Activated CD8-positive, alpha-beta memory T cell treated with anti-CD3 and anti-CD28 coated beads for 24 hours (primary cell): ENCODE results near the gene HDAC6.
"Not testable (repeated sequence)": the region's sequence is repeated elsewhere in the genome, so short reads cannot be mapped to it uniquely, and the experiment has no call there.

Experiments used
- DNase-seq: peaks from one replicate; pipeline ENCODE4 v3.0.0-alpha.2; 2020

The HDAC6 gene

DNA sequence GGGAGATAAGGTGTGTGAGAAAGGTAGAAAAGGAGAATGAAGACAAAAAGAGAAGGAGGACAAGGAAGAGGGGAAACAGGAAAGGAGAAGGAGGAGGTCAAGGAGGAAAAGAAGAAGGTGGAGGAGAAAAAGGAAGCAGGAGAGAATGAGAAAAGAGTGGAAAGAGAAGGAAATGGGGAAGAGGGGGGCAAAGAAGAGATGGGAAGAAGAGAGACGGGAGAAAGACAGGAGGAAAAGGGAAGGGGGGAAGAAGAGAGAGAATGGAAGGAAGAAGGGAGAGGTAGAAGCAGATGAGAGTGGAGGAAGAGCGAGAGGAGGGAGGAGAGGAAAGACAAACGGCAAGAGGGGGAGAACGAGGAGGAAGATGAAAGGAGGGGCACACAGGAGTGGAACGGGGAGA lies 11.4 kb upstream of the HDAC6 start:
- no peak for DNase-seq

DNA sequence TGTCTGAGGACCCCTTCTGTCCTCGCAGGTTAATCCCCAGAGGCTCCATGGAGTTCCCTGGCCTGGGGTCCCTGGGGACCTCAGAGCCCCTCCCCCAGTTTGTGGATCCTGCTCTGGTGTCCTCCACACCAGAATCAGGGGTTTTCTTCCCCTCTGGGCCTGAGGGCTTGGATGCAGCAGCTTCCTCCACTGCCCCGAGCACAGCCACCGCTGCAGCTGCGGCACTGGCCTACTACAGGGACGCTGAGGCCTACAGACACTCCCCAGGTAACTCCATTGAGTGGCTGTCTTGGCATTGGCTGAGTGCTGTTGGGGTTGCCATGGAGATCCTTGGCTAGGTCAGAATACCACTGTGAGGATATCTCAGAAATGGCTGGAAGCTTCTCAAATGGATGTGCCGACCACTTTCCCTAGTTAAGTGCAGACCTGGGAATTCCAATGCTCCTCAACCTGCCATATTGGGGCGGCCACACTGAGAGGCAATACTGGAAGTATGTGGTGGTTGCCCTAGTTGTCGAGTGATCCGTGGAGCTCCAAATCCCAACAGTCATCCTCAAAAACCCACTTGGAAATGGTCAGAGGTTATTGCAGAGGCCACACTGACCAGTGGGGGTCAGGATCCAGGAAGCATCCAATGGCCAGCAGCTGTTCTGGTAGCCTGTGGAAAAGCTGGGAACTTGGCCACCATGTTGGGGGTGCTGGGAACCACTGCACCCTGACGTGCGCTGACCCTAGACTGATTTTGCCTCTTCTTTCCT lies 10.6 kb upstream of the HDAC6 start:
- no peak for DNase-seq

DNA sequence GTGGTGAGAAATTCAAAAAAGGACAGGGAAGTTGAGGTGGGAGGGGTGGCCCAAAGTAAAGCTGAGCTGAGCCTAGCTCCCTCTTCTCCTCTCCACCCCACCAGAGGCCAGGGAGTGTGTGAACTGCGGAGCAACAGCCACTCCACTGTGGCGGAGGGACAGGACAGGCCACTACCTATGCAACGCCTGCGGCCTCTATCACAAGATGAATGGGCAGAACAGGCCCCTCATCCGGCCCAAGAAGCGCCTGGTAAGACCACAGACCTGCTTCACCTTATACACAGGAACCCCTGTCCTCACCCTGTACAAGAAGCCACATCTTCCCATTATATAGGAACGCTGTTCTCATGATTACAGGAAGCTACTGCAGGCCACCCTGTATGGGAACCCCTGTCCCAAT lies 9.6 kb upstream of the HDAC6 start:
- DNase-seq = no peak

GRCh38 chrX:48793935-48794334 lies 7.9 kb upstream of the HDAC6 start:
- DNase-seq = no peak

DNA sequence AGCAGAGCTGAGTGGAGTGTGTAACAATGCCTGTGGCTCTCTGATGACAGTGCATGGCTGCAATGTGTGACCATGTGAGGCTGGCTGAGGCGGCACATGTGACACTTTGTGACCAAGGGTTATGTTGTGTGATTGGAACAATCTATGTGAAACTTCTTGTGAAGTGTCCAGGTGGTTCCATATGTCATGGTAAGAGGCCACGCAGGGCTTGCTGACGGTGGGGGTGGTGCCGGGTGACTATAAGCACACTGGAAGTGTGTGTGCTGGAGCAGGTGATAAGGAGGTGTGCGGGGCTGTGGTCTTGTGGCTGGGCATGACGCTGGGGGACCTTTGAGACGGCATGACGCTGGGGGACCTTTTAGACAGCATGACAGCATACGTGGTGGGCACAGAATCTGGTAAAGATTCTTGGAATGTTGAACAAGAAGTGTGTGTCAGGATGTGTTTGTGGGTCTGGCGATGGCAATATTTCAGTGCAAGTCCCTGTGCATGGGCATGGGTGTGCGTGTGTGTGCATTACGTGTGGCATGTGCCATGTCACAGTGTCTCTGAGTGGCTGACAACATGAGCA lies 7.4 kb upstream of the HDAC6 start:
- no peak for DNase-seq

DNA sequence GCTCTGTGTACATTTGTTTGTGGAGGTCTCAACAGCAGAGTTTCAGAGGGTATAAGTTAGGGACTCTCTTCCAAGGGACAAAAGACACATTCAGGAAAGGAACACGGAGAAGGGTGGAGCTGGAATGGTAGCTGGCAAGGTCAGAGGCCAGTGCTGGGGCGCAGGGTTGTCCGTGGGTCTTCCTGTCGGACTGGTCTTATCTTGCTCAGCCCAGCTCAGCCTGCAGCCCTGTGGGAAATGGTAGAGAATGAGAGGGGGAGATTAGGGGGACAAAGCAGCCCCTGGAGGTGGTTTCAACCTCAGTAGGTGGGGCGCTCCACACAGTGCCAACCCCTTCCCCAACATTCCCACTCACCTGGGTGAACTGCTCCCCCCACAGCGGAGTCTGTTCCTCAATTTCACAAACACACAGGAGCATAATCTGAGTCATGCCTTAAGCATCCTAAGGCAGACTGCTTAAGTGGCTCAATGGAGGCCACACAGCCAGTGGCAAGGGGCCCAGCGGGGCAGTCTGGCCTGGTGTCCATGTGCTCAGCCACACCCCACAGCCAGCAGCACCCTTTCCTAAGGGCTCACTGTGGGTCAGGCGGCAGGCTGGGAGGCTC lies 6.9 kb upstream of the HDAC6 start:
- DNase-seq = no peak

DNA sequence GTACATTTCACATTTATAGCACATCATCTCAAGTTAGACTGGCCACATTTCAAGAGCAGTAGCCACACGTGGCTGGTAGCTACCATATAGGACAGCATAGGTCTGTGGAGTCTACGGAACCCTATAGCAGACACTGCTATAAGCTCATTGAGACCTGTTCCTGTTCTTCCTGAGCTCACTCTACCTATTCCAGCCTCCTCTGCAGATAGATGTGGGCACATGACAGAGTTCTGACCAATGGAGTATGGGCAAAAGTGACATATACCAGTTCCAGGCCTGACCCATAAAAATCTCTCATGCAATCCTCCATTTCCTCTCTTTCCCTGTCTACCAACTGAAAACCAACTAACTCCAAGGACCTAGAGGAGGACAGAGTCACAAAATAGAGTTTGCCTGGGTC lies 3.5 kb upstream of the HDAC6 start:
- DNase-seq = no peak

DNA sequence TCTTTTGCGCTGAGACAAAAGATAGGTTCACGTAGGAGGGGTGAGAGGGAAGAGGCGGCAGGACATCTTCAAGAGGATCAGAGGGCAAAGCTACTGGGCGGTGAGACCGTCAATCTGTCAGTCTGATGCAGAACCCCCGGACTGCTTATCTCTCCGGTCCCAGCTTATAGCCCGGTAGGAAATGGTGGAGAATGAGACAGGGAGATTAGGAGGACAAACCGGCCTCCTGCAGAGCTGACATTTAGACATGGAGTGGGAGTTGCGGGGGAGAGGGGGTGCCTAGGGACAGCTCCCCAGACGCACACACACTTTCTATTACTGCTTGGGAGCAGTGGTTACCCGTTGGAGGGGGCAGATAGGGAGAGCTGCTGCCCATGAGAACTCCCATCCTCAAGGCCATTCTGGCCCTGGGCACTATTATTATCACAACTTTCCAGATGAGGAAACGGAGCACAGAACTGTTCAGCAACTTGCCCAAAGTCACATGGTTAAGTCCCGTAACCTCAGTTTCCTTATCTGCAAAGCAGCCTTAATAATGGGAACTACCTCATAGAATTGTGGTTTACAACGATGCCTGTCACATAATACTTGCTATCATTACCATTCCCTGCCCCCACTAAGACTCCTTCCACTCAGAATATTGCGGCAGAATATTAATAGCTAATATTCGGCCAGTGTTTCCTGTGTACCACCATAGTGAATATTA lies 1.1 kb upstream of the HDAC6 start:
- no peak for DNase-seq

GRCh38 chrX:48802089-48802904 lies 430 bp downstream of the HDAC6 start:
- peak; percentile 89 for DNase-seq

- no peak for DNase-seq
Observed at GRCh38 chrX:48802905-48803200, 986 bp downstream of the HDAC6 start.

- DNase-seq = no peak
Observed at GRCh38 chrX:48806081-48806480, 4.2 kb downstream of the HDAC6 start.

- no peak for DNase-seq
Observed at GRCh38 chrX:48813644-48814043, 11.8 kb downstream of the HDAC6 start.

DNA sequence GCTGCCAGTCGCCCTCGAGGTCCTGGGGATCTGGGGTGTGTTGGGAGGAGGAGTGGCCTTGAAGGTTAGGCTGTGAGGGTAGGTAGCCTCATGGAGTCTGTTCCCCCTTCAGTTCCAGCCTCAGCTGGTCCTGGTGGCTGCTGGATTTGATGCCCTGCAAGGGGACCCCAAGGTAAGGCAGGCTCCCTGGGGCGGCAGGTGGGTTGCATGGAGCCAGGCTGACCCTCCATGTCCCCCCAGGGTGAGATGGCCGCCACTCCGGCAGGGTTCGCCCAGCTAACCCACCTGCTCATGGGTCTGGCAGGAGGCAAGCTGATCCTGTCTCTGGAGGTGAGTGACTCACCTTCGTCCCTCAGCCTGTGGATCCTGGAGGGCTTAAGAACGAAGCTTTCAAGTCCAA lies 12.9 kb downstream of the HDAC6 start:
- no peak for DNase-seq

DNA sequence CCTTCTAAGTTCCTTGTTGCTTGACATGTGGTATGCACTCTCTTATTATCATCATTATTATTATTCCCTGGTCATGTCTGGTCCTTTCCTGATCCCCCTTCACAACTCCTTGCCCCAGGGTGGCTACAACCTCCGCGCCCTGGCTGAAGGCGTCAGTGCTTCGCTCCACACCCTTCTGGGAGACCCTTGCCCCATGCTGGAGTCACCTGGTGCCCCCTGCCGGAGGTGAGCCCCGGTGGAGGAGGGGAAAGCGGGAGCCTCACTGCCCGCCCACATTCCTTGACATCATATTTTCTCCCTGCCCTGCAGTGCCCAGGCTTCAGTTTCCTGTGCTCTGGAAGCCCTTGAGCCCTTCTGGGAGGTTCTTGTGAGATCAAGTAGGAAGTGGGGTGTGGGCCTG lies 13.4 kb downstream of the HDAC6 start:
- no peak for DNase-seq

- no peak for DNase-seq
Observed at GRCh38 chrX:48816014-48816810, 14.3 kb downstream of the HDAC6 start.

- no peak for DNase-seq
Observed at GRCh38 chrX:48818098-48818497, 16.2 kb downstream of the HDAC6 start.

DNA sequence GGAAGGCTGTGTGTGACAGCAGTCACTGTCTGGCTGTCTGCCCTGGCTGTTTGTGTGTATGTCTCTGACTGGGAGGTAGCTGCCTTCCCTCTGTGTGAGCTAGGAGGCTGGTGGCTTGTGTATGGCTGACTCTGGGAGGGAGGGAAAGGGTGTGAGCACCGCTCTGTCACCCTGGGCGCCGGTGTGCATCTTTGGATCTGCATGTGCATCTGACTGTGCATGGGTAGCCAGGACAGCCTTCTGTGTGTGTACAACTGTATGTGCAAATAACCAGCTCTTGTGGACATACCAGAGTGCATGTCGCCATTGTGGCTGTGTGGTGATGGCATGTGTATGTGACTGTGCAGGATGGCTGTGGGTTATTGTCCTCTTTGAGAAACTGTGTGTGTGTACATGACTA lies 17.0 kb downstream of the HDAC6 start:
- DNase-seq = no peak

- not testable (repeated sequence) for DNase-seq
Observed at GRCh38 chrX:48819394-48819793, 17.5 kb downstream of the HDAC6 start.

- DNase-seq = no peak
Observed at GRCh38 chrX:48823053-48823452, 21.2 kb downstream of the HDAC6 start.

GRCh38 chrX:48824066-48824465 lies 22.2 kb downstream of the HDAC6 start:
- no peak for DNase-seq

GRCh38 chrX:48826135-48826875 lies 24.4 kb downstream of the HDAC6 start, which contains the start of gene ERAS:
Gene ERAS (plus strand): TSS chrX:48826513. CDS start chrX:48829124, 2,611 bp downstream.
- DNase-seq = no peak
